ENCODE measurements around the gene CADM3. TPM values are rescaled to one million over a fixed set of nuclear protein-coding genes. Genes with fewer than 3 reads are reported as not detected.

The CADM3 gene
- total RNA-seq, 4 donors from 2014 or later = 3.9 to 34.4 (median 12.9) TPM

DNA sequence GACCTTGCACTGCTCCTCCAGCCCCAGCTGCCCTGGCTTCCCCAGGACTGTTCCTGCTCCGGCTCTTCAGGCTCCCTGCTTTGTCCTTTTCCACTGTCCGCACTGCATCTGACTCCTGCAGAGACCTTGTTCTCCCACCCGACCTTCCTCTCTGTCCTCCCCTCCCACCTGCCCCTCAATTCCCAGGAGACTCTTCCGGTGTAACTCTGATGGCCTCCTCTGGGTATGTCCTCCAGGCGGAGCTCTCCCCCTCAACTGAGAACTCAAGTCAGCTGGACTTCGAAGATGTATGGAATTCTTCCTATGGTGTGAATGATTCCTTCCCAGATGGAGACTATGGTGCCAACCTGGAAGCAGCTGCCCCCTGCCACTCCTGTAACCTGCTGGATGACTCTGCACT is 33.8 kb downstream of the CADM3 start:
- TF ChIP-seq CTCF (IDR thresholded peaks at IDR 0.05) = no peak
- no peak for ATAC-seq (ENCODE audit: low FRiP score)
- no peak for DNase-seq (ENCODE audit: low spot score)

- TF ChIP-seq CTCF (IDR thresholded peaks at IDR 0.05) = no peak
- ATAC-seq (ENCODE audit: low FRiP score) (no peak), DNase-seq (ENCODE audit: low spot score) (no peak)
Observed at GRCh38 chr1:159206110-159206509, 34.7 kb downstream of the CADM3 start.

DNA sequence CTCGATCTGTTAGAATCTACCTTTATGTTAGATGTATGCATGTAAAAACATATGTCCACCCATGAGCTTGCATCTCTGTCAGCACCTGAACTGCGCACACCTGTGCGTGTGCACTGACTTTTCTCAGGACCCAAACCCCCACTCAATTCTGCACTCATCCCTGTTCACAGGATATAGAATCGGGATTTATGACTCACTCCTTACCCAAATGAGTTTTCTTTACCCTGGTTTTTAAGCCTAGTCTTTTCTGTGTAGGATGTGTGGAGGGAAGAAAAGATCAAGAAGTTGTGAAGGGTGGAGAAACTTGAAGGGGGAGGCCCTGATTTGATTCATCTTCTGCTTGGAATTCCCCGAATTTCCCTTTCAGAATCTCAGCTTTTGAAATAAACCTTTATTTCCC is 35.7 kb downstream of the CADM3 start:
- DNase-seq (ENCODE audit: low spot score) (no peak), ATAC-seq (ENCODE audit: low FRiP score) (no peak)
- no peak for TF ChIP-seq CTCF (IDR thresholded peaks at IDR 0.05)

- DNase-seq (ENCODE audit: low spot score) = no peak
Observed at GRCh38 chr1:159207774-159208173, 36.4 kb downstream of the CADM3 start.

DNA sequence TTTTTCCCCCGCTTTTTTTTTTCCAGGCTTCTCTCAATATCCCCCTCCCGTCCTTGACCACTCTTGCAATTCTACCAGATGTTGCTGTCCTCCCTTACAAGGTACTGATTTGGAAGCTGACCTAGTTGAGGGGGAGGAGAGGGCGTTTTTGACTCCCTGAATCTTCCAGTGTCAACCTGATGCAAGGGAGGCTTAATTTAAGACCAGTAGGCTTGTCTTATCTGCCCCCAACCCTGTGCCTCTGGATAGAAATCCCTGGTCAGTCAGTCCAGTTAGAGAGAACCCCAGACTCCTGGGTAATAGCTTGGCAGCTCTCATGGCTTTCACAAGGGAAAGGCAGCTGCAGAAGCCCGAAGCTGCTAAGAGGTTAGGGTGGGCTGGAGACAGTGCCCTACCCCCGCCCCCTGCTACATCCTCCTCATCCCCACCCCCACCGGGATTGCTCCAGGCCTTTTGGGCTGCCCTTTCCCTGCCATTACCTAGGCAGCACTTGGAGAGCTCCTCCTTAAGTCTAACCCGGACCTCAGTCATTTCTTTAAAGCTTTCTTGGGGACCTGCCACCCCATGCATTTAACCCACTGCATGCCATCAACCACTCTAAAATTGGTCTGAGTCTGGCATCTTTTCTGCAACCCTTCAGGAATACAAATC is 36.9 kb downstream of the CADM3 start:
- DNase-seq (ENCODE audit: low spot score) (no peak), ATAC-seq (ENCODE audit: low FRiP score) (no peak)
- TF ChIP-seq CTCF (IDR thresholded peaks at IDR 0.05) = no peak

More at GRCh38 chr1:159207774-159208173, 36.4 kb downstream of the CADM3 start:
- TF ChIP-seq CTCF (IDR thresholded peaks at IDR 0.05) = no peak
- ATAC-seq (ENCODE audit: low FRiP score) = no peak

DNA sequence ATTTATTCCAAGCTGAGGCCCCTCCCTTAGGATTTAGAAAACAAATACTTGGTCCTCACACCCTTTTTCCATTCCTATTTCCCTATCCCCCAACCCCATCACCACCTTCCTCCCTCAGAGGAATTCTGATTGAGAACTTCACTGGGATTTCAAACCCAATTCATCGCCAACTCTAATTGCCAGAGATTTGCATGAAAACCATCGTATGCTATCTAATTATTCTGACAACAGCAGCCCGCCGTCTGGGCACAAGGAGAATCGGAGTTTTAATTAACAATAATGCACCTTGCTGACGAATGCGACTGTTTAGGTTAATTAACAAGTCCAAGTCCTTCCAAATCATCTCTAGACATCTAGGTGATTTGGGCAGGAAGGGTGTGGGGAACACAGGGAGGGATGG is 37.6 kb downstream of the CADM3 start:
- no peak for TF ChIP-seq CTCF (IDR thresholded peaks at IDR 0.05)
- no peak for DNase-seq (ENCODE audit: low spot score)
- no peak for ATAC-seq (ENCODE audit: low FRiP score)

DNA sequence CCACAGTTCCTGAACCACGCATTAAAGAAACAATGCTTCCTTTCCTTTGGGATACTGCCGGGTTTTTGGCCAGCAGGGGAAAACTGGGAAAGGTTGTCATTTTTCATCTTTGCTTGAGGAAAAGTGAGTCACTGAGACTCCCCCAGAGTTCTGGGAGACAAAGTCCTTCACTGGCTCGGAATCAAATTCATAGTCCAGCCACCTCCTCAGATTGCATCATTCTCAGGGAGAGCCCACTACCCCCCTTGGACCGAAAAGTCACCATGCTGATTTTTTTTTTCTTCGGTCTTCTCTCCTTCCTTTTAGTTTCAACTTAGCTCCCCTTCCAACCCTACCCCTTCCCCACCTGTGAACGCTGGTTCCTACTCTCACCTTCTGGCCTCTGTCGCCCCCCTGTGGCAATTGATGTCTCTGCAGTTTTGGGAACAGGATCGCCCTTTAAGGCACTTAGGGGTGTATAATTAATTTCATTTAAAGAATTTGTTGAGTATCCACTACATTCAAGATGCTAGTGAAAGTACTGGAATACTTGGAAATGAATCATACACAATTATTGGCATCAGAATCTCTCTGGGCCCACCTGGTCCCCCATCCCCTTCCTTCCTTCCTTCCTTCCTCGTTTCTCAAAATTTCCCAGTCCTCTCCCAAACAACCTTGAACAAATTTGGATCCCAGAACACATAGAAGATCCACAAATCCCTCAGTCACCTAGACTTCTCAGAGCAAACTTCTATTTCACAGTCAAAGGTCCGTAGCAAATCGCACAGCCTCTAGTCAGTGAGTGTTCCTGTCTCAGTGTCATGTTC is 40.1 kb downstream of the CADM3 start:
- peak; percentile 44 for ATAC-seq (ENCODE audit: low FRiP score)
- no peak for DNase-seq (ENCODE audit: low spot score)
- TF ChIP-seq CTCF (IDR thresholded peaks at IDR 0.05) = no peak

Measured in omental fat pad (tissue), 4 donors.